Stimulated activated CD4-positive, alpha-beta T cell treated with anti-CD3 and anti-CD28 coated beads, Interleukin-4, amount 100 ng/mL, for 48 hours (primary cell): ENCODE measurements around the gene MCAM.

Experiments used
- DNase-seq, 2 donors: peaks; one replicate each; pipeline ENCODE4 v3.0.0-alpha.2; 2020; ENCODE audit warnings: low read depth in 2 of 2

MCAM gene

GRCh38 chr11:119262668-119263351 lies 54.1 kb downstream of the MCAM start:
- no peak for DNase-seq

- DNase-seq = no peak
Measured at GRCh38 chr11:119258983-119259382, 57.9 kb downstream of the MCAM start.
